HAP-1 (cell line): ENCODE results near the gene BANK1.

ENCODE experiments used
- DNase-seq, 2 experiments: peaks; one replicate each; pipeline ENCODE4 v3.0.0-alpha.2; 2016 to 2020; ENCODE audit warnings: low spot score in 2 of 2
- H3K27me3 ChIP-seq: fragments of 250-450 bp; sonication (Bioruptor Pico); 2 replicates; pipeline ENCODE4 v1.5.1; 2020; ENCODE audit warnings: low read depth, mild to moderate bottlenecking, moderate library complexity
- H3K36me3 ChIP-seq: fragments of 250-450 bp; sonication (Bioruptor Pico); replicated peaks from 2 replicates; pipeline ENCODE4 v1.5.1; 2020; ENCODE audit warnings: mild to moderate bottlenecking
- H3K4me1 ChIP-seq: fragments of 250-450 bp; sonication (Bioruptor Pico); 2 replicates; pipeline ENCODE4 v1.5.1; 2020; ENCODE audit warnings: mild to moderate bottlenecking
- H3K4me3 ChIP-seq: fragments of 250-450 bp; sonication (Bioruptor Pico); 2 replicates; pipeline ENCODE4 v1.5.1; 2020; ENCODE audit warnings: mild to moderate bottlenecking, moderate library complexity
- H3K9me3 ChIP-seq: fragments of 250-450 bp; sonication (Bioruptor Pico); 2 replicates; pipeline ENCODE4 v1.5.1; 2020; ENCODE audit warnings: mild to moderate bottlenecking, moderate library complexity
- in situ Hi-C: fragments of 300-500 bp; cut with MboI; formaldehyde crosslinking; loops from 3 replicates; pipeline ENCODE4 v1.14.3; 2020; ENCODE audit warnings: low sequenced_read_pairs, inconsistent platforms, mixed read lengths

BANK1 gene

GRCh38 chr4:101967697-101968346, 177.3 kb downstream of the BANK1 start:
- DNase-seq: no peak
- in situ Hi-C loops: no loop called here
- H3K4me3 ChIP-seq: no peak overlapping the region
- H3K36me3 ChIP-seq: no peaks in the 10 kb centered on the region
- H3K9me3 ChIP-seq: no peaks in the 10 kb centered on the region
- H3K4me1 ChIP-seq: no peaks in the 10 kb centered on the region
- H3K27me3 ChIP-seq: no peaks in the 10 kb centered on the region

- no peak overlapping the region for H3K4me3 ChIP-seq
- no peak for DNase-seq
- no peaks in the 10 kb centered on the region for H3K9me3 ChIP-seq
- no peaks in the 10 kb centered on the region for H3K4me1 ChIP-seq
- H3K27me3 ChIP-seq: no peaks in the 10 kb centered on the region
- in situ Hi-C loops: no loop called here
- no peaks in the 10 kb centered on the region for H3K36me3 ChIP-seq
Measured at GRCh38 chr4:101968364-101968763, 177.8 kb downstream of the BANK1 start.

- H3K4me1 ChIP-seq: no peaks in the 10 kb centered on the region
- H3K27me3 ChIP-seq: no peaks in the 10 kb centered on the region
- H3K9me3 ChIP-seq: no peaks in the 10 kb centered on the region
- H3K36me3 ChIP-seq: no peaks in the 10 kb centered on the region
- no peak overlapping the region for H3K4me3 ChIP-seq
- DNase-seq: no peak
- in situ Hi-C loops: no loop called here
Measured at GRCh38 chr4:101969965-101970364, 179.4 kb downstream of the BANK1 start.

- H3K36me3 ChIP-seq: no peaks in the 10 kb centered on the region
- DNase-seq: no peak
- no peaks in the 10 kb centered on the region for H3K9me3 ChIP-seq
- no peak overlapping the region for H3K4me3 ChIP-seq
- no peaks in the 10 kb centered on the region for H3K27me3 ChIP-seq
- in situ Hi-C loops: no loop called here
- H3K4me1 ChIP-seq: no peaks in the 10 kb centered on the region
Measured at GRCh38 chr4:101970547-101971155, 180.1 kb downstream of the BANK1 start.

- DNase-seq: no peak
- H3K4me3 ChIP-seq: no peak overlapping the region
- in situ Hi-C loops: no loop called here
- no peaks in the 10 kb centered on the region for H3K36me3 ChIP-seq
- H3K27me3 ChIP-seq: no peaks in the 10 kb centered on the region
- H3K9me3 ChIP-seq: no peaks in the 10 kb centered on the region
- H3K4me1 ChIP-seq: no peaks in the 10 kb centered on the region
Measured at GRCh38 chr4:101972791-101973190, 182.3 kb downstream of the BANK1 start.

DNA sequence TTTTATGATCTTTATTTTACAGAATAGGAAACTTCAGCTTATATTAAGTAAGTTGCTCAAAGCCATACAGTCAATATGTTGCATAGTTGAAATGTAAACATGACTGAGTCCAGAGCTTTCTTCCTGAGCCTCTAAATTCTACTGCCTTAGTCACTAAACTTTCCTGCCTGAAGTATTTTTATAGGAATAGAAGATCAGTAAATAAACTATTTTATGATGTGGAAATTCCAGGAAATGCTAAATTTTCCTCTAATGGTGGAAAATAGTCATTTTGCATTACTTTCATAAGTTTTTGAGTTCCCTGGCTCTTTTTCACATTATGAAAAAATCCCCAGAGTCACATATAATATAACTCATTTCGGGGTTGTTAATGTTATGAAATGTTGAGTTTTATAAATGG, 182.8 kb downstream of the BANK1 start:
- DNase-seq: no peak
- no peaks in the 10 kb centered on the region for H3K9me3 ChIP-seq
- no peaks in the 10 kb centered on the region for H3K36me3 ChIP-seq
- in situ Hi-C loops: no loop called here
- H3K4me3 ChIP-seq: no peak overlapping the region
- no peaks in the 10 kb centered on the region for H3K4me1 ChIP-seq
- no peaks in the 10 kb centered on the region for H3K27me3 ChIP-seq

DNA sequence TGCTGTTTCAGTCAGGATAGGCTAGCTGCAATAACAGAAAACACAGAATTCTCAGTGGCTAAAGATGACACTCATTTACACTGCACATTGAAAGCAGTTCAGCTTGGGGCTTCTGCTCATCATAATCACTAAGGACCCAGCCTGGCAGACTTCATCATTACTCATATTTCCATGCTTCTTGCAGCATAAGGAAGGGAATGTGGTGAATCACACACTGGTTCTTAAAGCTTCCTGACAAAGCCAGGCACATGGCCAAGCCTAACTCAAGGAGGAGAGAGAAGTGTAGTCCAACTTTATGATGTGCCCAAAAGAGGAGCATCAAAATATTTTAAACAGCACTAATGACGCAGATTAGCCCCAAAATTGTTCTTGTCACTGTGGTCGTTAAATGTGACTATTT, 186.5 kb downstream of the BANK1 start:
- Histone ChIP-seq H3K27me3 (no peaks in the 10 kb centered on the region), H3K36me3 (no peaks in the 10 kb centered on the region), H3K9me3 (no peaks in the 10 kb centered on the region), H3K4me1 (no peaks in the 10 kb centered on the region), H3K4me3 (no peak overlapping the region)
- in situ Hi-C loops: no loop called here
- no peak for DNase-seq

GRCh38 chr4:101981756-101982155, 191.2 kb downstream of the BANK1 start:
- no peak overlapping the region for H3K4me3 ChIP-seq
- no peaks in the 10 kb centered on the region for H3K9me3 ChIP-seq
- no peaks in the 10 kb centered on the region for H3K4me1 ChIP-seq
- no peak for DNase-seq
- H3K27me3 ChIP-seq: no peaks in the 10 kb centered on the region
- H3K36me3 ChIP-seq: no peaks in the 10 kb centered on the region
- in situ Hi-C loops: no loop called here

DNA sequence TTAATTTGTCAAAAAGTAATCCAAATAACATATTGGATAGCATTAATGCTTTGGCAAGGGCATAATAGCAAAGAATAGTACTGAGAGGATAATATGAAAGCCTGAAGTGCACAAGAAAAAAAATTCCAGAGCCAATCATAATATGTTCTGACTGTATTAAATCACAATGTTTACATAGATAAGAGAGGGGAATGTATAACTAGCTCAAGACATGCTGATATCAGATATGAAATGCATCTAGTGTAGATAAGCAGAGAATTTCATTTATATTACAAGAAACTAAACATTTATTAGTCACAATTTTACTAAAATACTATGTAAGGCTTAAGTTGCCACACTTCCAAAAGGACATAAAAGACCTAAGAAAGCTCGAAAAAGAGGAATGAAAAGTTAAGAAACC, 193.3 kb downstream of the BANK1 start:
- H3K36me3 ChIP-seq: no peaks in the 10 kb centered on the region
- no peak overlapping the region for H3K4me3 ChIP-seq
- in situ Hi-C loops: no loop called here
- DNase-seq: no peak
- no peaks in the 10 kb centered on the region for H3K9me3 ChIP-seq
- no peaks in the 10 kb centered on the region for H3K4me1 ChIP-seq
- H3K27me3 ChIP-seq: no peaks in the 10 kb centered on the region

DNA sequence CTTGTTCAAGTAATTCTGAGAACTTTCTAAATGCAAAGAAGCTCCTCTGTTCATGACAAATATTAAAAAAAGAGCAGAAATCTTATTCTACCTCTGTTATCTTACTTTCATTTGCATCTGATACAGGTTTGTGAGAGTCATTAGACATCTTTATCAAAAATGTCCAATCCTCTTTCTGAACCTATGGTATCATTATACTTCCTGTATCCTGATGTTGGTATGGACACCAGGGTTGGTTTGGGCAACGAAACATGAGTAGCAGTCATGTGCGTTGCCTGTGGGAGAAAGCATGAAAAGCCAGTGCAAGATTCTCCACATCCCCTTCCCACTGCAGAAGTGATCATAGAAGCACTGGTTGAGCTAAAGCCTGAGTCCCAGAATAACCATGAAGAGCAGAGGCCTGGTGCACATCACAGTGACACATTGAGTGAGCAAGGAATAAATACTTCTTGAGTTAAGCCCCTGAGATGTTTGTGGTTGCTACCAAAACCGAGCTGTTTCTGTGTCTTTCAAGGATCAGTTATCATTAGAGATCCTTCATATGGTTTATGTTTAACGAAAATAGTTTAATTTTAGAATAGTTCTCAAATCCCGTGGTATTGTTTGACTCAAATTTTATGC, 197.2 kb downstream of the BANK1 start:
- in situ Hi-C loops: no loop called here
- no peak overlapping the region for H3K4me3 ChIP-seq
- H3K36me3 ChIP-seq: no peaks in the 10 kb centered on the region
- DNase-seq: no peak
- H3K4me1 ChIP-seq: no peaks in the 10 kb centered on the region; the same call in 1 of the 2 replicates
- H3K9me3 ChIP-seq: no peaks in the 10 kb centered on the region
- H3K27me3 ChIP-seq: no peaks in the 10 kb centered on the region

DNA sequence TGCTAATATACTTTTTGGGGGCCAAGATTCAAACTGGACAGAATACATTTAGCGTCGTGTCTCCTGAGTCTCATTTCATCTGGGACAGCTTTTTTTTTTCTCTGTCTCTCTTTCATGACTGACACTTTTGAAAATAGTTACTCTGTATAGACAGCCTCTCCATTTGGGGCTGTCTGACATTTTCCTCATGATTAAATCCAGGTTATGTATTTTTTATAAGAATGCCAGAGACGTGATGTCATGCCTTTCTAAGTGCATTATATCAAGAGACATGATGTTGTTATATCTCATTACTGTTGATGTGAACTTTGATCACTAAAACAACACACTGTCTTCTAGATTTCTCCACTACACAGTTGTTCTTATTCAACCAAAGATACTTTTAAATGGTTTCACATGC, 199.0 kb downstream of the BANK1 start:
- in situ Hi-C loops: no loop called here
- no peak for DNase-seq
- Histone ChIP-seq H3K9me3 (no peaks in the 10 kb centered on the region), H3K4me1 (no peaks in the 10 kb centered on the region; the same call in 1 of the 2 replicates), H3K36me3 (no peaks in the 10 kb centered on the region), H3K27me3 (no peaks in the 10 kb centered on the region), H3K4me3 (no peak overlapping the region)

- no peaks in the 10 kb centered on the region for H3K27me3 ChIP-seq
- no peaks in the 10 kb centered on the region for H3K9me3 ChIP-seq
- in situ Hi-C loops: no loop called here
- no peaks in the 10 kb centered on the region; the same call in 1 of the 2 replicates for H3K4me1 ChIP-seq
- H3K36me3 ChIP-seq: no peaks in the 10 kb centered on the region
- no peak for DNase-seq
- H3K4me3 ChIP-seq: no peak overlapping the region
Measured at GRCh38 chr4:101992446-101992845, 201.9 kb downstream of the BANK1 start.

- DNase-seq: no peak
- in situ Hi-C loops: no loop called here
- H3K4me3 ChIP-seq: no peak overlapping the region
- H3K36me3 ChIP-seq: no peaks in the 10 kb centered on the region
- no peaks in the 10 kb centered on the region; the same call in 1 of the 2 replicates for H3K4me1 ChIP-seq
- H3K9me3 ChIP-seq: no peaks in the 10 kb centered on the region
- no peaks in the 10 kb centered on the region for H3K27me3 ChIP-seq
Measured at GRCh38 chr4:101993002-101993841, 202.7 kb downstream of the BANK1 start.
